ENCODE data around the gene CCDC33.

CCDC33 gene

GRCh38 chr15:74290645-74291044, 54.5 kb downstream of the CCDC33 start:
- H3K56ac ChIP-seq (ENCODE audit: low read length) = peak overlapping the region; percentile 69

GRCh38 chr15:74291101-74292071, 55.3 kb downstream of the CCDC33 start:
- Histone ChIP-seq H3K18ac (ENCODE audit: low read length) (no peak overlapping the region), H2AK5ac (ENCODE audit: low read length) (no peak overlapping the region), H3K79me2 (ENCODE audit: control insufficient read depth, insufficient read depth, low read length) (no peaks in the 10 kb centered on the region), H4K5ac (ENCODE audit: low read length) (no peak overlapping the region), H2BK15ac (replicated peaks; ENCODE audit: low read depth) (no peak overlapping the region), H3K56ac (ENCODE audit: low read length) (peak overlapping the region; percentile 26), H3K23ac (ENCODE audit: low read length) (no peak overlapping the region), H3K4me2 (ENCODE audit: low read length) (no peak overlapping the region), H2BK120ac (ENCODE audit: low read depth, low read length) (no peak overlapping the region), H3K27ac (ENCODE audit: low read depth, low read length) (peak overlapping the region; percentile 46), H3K9ac (ENCODE audit: low read length) (no peak overlapping the region), H3K79me1 (ENCODE audit: low read length) (no peaks in the 10 kb centered on the region), H3K27me3 (ENCODE audit: insufficient read depth, low read length, poor library complexity) (no peaks in the 10 kb centered on the region), H3K4ac (ENCODE audit: low read depth, low read length) (no peak overlapping the region), H2BK5ac (ENCODE audit: low read length) (peak overlapping the region; percentile 12), H4K8ac (ENCODE audit: low read depth, low read length) (no peak overlapping the region), H3K36me3 (ENCODE audit: control insufficient read depth, insufficient read depth, low read length) (no peaks in the 10 kb centered on the region), H3K4me1 (ENCODE audit: control insufficient read depth, low read depth, low read length) (peaks cover 12% of the 10 kb centered on the region), H3K4me3 (ENCODE audit: low read length) (no peak overlapping the region)
- no CpG with 5 or more reads among the region's 20 CpGs for WGBS (ENCODE audit: extremely low coverage, insufficient coverage, low lambda C conversion rate)
- peak; percentile 96 for DNase-seq

More at GRCh38 chr15:74290645-74291044, 54.5 kb downstream of the CCDC33 start:
- Histone ChIP-seq H3K4me1 (ENCODE audit: control insufficient read depth, low read depth, low read length) (peaks cover 12% of the 10 kb centered on the region), H3K27ac (ENCODE audit: low read depth, low read length) (peak overlapping the region; percentile 7), H3K27me3 (ENCODE audit: insufficient read depth, low read length, poor library complexity) (no peaks in the 10 kb centered on the region), H2BK15ac (replicated peaks; ENCODE audit: low read depth) (no peak overlapping the region), H3K9ac (ENCODE audit: low read length) (peak overlapping the region; percentile 12), H3K79me1 (ENCODE audit: low read length) (no peaks in the 10 kb centered on the region), H4K8ac (ENCODE audit: low read depth, low read length) (no peak overlapping the region), H3K79me2 (ENCODE audit: control insufficient read depth, insufficient read depth, low read length) (no peaks in the 10 kb centered on the region), H2BK120ac (ENCODE audit: low read depth, low read length) (no peak overlapping the region), H3K4ac (ENCODE audit: low read depth, low read length) (no peak overlapping the region), H3K23ac (ENCODE audit: low read length) (no peak overlapping the region), H3K4me3 (ENCODE audit: low read length) (no peak overlapping the region), H3K36me3 (ENCODE audit: control insufficient read depth, insufficient read depth, low read length) (no peaks in the 10 kb centered on the region), H2AK5ac (ENCODE audit: low read length) (peak overlapping the region; percentile 83), H4K5ac (ENCODE audit: low read length) (no peak overlapping the region), H3K18ac (ENCODE audit: low read length) (no peak overlapping the region), H3K4me2 (ENCODE audit: low read length) (no peak overlapping the region), H2BK5ac (ENCODE audit: low read length) (peak overlapping the region; percentile 52)
- DNase-seq = no peak

GRCh38 chr15:74293021-74293810, 57.1 kb downstream of the CCDC33 start:
- no peak for DNase-seq
- H3K4ac ChIP-seq (ENCODE audit: low read depth, low read length) = no peak overlapping the region
- H4K5ac ChIP-seq (ENCODE audit: low read length) = no peak overlapping the region
- no peak overlapping the region for H3K9ac ChIP-seq (ENCODE audit: low read length)
- no peak overlapping the region for H3K56ac ChIP-seq (ENCODE audit: low read length)
- H3K79me1 ChIP-seq (ENCODE audit: low read length) = no peaks in the 10 kb centered on the region
- no peak overlapping the region for H3K18ac ChIP-seq (ENCODE audit: low read length)
- H3K36me3 ChIP-seq (ENCODE audit: control insufficient read depth, insufficient read depth, low read length) = no peaks in the 10 kb centered on the region
- no peak overlapping the region for H3K23ac ChIP-seq (ENCODE audit: low read length)
- H3K4me2 ChIP-seq (ENCODE audit: low read length) = no peak overlapping the region
- H4K8ac ChIP-seq (ENCODE audit: low read depth, low read length) = no peak overlapping the region
- WGBS (ENCODE audit: extremely low coverage, insufficient coverage, low lambda C conversion rate) = no CpG with 5 or more reads among the region's 3 CpGs
- H3K4me3 ChIP-seq (ENCODE audit: low read length) = no peak overlapping the region
- no peak overlapping the region for H2BK15ac ChIP-seq (replicated peaks; ENCODE audit: low read depth)
- no peak overlapping the region for H2AK5ac ChIP-seq (ENCODE audit: low read length)
- H3K27me3 ChIP-seq (ENCODE audit: insufficient read depth, low read length, poor library complexity) = no peaks in the 10 kb centered on the region
- H3K4me1 ChIP-seq (ENCODE audit: control insufficient read depth, low read depth, low read length) = peaks cover 12% of the 10 kb centered on the region
- no peak overlapping the region for H2BK5ac ChIP-seq (ENCODE audit: low read length)
- no peaks in the 10 kb centered on the region for H3K79me2 ChIP-seq (ENCODE audit: control insufficient read depth, insufficient read depth, low read length)
- no peak overlapping the region for H2BK120ac ChIP-seq (ENCODE audit: low read depth, low read length)
- H3K27ac ChIP-seq (ENCODE audit: low read depth, low read length) = no peak overlapping the region

DNA sequence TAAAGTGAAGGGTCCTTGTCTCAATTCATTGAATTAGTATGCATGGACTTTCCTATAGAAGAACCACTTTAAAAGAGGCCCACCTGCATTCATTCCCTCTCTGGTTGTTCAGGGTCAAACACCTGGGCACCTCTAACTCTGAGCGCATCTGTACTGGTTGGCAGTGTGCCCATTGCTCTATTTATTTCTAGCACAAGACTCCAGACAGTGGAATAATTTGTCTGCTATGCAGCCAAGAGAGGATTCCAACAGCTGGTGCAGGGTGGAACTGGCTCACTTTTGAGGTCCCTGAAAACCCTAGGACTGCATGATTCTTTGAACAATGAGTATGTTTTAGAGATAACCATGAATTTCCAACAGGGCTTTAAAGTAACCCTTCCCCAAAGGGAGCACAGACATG, 57.9 kb downstream of the CCDC33 start:
- no peaks in the 10 kb centered on the region for H3K79me2 ChIP-seq (ENCODE audit: control insufficient read depth, insufficient read depth, low read length)
- H3K27me3 ChIP-seq (ENCODE audit: insufficient read depth, low read length, poor library complexity) = no peaks in the 10 kb centered on the region
- no peak overlapping the region for H3K27ac ChIP-seq (ENCODE audit: low read depth, low read length)
- no peak overlapping the region for H4K8ac ChIP-seq (ENCODE audit: low read depth, low read length)
- no peak overlapping the region for H3K9ac ChIP-seq (ENCODE audit: low read length)
- WGBS (ENCODE audit: extremely low coverage, insufficient coverage, low lambda C conversion rate) = no CpG with 5 or more reads among the region's 1 CpG
- no peaks in the 10 kb centered on the region for H3K79me1 ChIP-seq (ENCODE audit: low read length)
- H4K5ac ChIP-seq (ENCODE audit: low read length) = no peak overlapping the region
- peaks cover 12% of the 10 kb centered on the region for H3K4me1 ChIP-seq (ENCODE audit: control insufficient read depth, low read depth, low read length)
- no peak overlapping the region for H3K56ac ChIP-seq (ENCODE audit: low read length)
- no peak overlapping the region for H3K4me2 ChIP-seq (ENCODE audit: low read length)
- no peak overlapping the region for H2BK5ac ChIP-seq (ENCODE audit: low read length)
- no peak overlapping the region for H2BK15ac ChIP-seq (replicated peaks; ENCODE audit: low read depth)
- no peak overlapping the region for H2BK120ac ChIP-seq (ENCODE audit: low read depth, low read length)
- no peak overlapping the region for H3K4ac ChIP-seq (ENCODE audit: low read depth, low read length)
- no peak overlapping the region for H3K18ac ChIP-seq (ENCODE audit: low read length)
- H2AK5ac ChIP-seq (ENCODE audit: low read length) = no peak overlapping the region
- no peak for DNase-seq
- no peak overlapping the region for H3K4me3 ChIP-seq (ENCODE audit: low read length)
- H3K36me3 ChIP-seq (ENCODE audit: control insufficient read depth, insufficient read depth, low read length) = no peaks in the 10 kb centered on the region
- H3K23ac ChIP-seq (ENCODE audit: low read length) = no peak overlapping the region

GRCh38 chr15:74295800-74296199, 59.7 kb downstream of the CCDC33 start:
- Histone ChIP-seq H4K5ac (ENCODE audit: low read length) (no peak overlapping the region), H3K4me1 (ENCODE audit: control insufficient read depth, low read depth, low read length) (peaks cover 7% of the 10 kb centered on the region), H3K56ac (ENCODE audit: low read length) (no peak overlapping the region), H2BK120ac (ENCODE audit: low read depth, low read length) (no peak overlapping the region), H3K9ac (ENCODE audit: low read length) (no peak overlapping the region), H3K18ac (ENCODE audit: low read length) (no peak overlapping the region), H2BK5ac (ENCODE audit: low read length) (no peak overlapping the region), H3K79me2 (ENCODE audit: control insufficient read depth, insufficient read depth, low read length) (no peaks in the 10 kb centered on the region), H3K4me3 (ENCODE audit: low read length) (no peak overlapping the region), H3K36me3 (ENCODE audit: control insufficient read depth, insufficient read depth, low read length) (no peaks in the 10 kb centered on the region), H3K27me3 (ENCODE audit: insufficient read depth, low read length, poor library complexity) (no peaks in the 10 kb centered on the region), H3K4ac (ENCODE audit: low read depth, low read length) (no peak overlapping the region), H3K27ac (ENCODE audit: low read depth, low read length) (no peak overlapping the region), H4K8ac (ENCODE audit: low read depth, low read length) (no peak overlapping the region), H2AK5ac (ENCODE audit: low read length) (no peak overlapping the region), H2BK15ac (replicated peaks; ENCODE audit: low read depth) (no peak overlapping the region), H3K79me1 (ENCODE audit: low read length) (no peaks in the 10 kb centered on the region), H3K23ac (ENCODE audit: low read length) (no peak overlapping the region), H3K4me2 (ENCODE audit: low read length) (no peak overlapping the region)
- DNase-seq = peak; percentile 59
- no CpG with 5 or more reads among the region's 6 CpGs for WGBS (ENCODE audit: extremely low coverage, insufficient coverage, low lambda C conversion rate)
